Colonic mucosa (tissue), 4 donors: ENCODE measurements around the gene TMEM87A. TPM values are rescaled to one million over a fixed set of nuclear protein-coding genes. Genes with fewer than 3 reads are reported as not detected.

Experiments
- DNase-seq: peaks from one replicate; pipeline ENCODE4 v3.0.0-alpha.2; 2020
- H3K27ac ChIP-seq: fragments of 200-600 bp; one replicate; pipeline ENCODE4 v1.8.0; 2021
- H3K27me3 ChIP-seq: fragments of 200-600 bp; one replicate; pipeline ENCODE4 v1.8.0; 2021
- H3K36me3 ChIP-seq: fragments of 200-600 bp; one replicate; pipeline ENCODE4 v1.8.0; 2021
- H3K4me1 ChIP-seq: fragments of 200-600 bp; one replicate; pipeline ENCODE4 v1.8.0; 2021; ENCODE audit warnings: mild to moderate bottlenecking
- H3K4me3 ChIP-seq: fragments of 200-600 bp; one replicate; pipeline ENCODE4 v1.8.0; 2021
- H3K9ac ChIP-seq, 2 donors: one replicate each; pipeline ENCODE4 v1.7.0; 2013; ENCODE audit warnings: control low read depth in 2 of 2, low read depth in 2 of 2, low read length in 2 of 2
- H3K9me3 ChIP-seq: fragments of 200-600 bp; one replicate; pipeline ENCODE4 v1.8.0; 2021
- CTCF ChIP-seq: fragments of 200-600 bp; IDR thresholded peaks from one replicate; pipeline ENCODE4 v1.8.0; 2022; ENCODE audit warnings: antibody characterized with exemption, mild to moderate bottlenecking
- intact Hi-C: fragments of 100-400 bp; cut with DNase I; formaldehyde crosslinking; loops from one replicate; pipeline ENCODE4 v1.14.1; 2022
- total RNA-seq, 2 donors: library from RNA; stranded (reverse); fragmentation: NEBNext Ultra II Directional in 1 of 2; extraction: Animal tissue kit (Norgen Biotek cat#: 25700) in 1 of 2; gene quantifications; one replicate each; pipeline ENCODE4 v1.2.1, GENCODE V29; 2021
- donor health status: healthy.
- donor health status: DM: no; HTN: no; CAD: no.
- donor health status: DM: no; HTN: no; CAD: no.

Gene TMEM87A
- total RNA-seq, 2 donors from 2014 or later = 65.6 to 115 TPM

GRCh38 chr15:42270551-42270950, 2.7 kb downstream of the TMEM87A start:
- intact Hi-C loops = no loop called here
- Histone ChIP-seq H3K27me3 (no peaks in the 10 kb centered on the region), H3K36me3 (no peaks in the 10 kb centered on the region), H3K27ac (peak overlapping the region; percentile 98), H3K9ac (peak overlapping the region in 1 of 2 donors; percentile 70), H3K4me3 (no peak overlapping the region), H3K9me3 (no peaks in the 10 kb centered on the region), H3K4me1 (peaks cover 1% of the 10 kb centered on the region)
- no peak for DNase-seq
- TF ChIP-seq CTCF = no peak

GRCh38 chr15:42267286-42267685, 5.9 kb downstream of the TMEM87A start:
- no peak for TF ChIP-seq CTCF
- peaks cover 14% of the 10 kb centered on the region for H3K36me3 ChIP-seq
- no peak overlapping the region for H3K9ac ChIP-seq
- intact Hi-C loops = no loop called here
- no peaks in the 10 kb centered on the region for H3K9me3 ChIP-seq
- H3K27me3 ChIP-seq = no peaks in the 10 kb centered on the region
- H3K4me3 ChIP-seq = no peak overlapping the region
- no peak for DNase-seq
- no peaks in the 10 kb centered on the region for H3K4me1 ChIP-seq
- H3K27ac ChIP-seq = no peak overlapping the region

- no peak overlapping the region for H3K4me3 ChIP-seq
- H3K27me3 ChIP-seq = no peaks in the 10 kb centered on the region
- no peaks in the 10 kb centered on the region for H3K4me1 ChIP-seq
- no peak for DNase-seq
- TF ChIP-seq CTCF = no peak
- H3K27ac ChIP-seq = no peak overlapping the region
- no peak overlapping the region for H3K9ac ChIP-seq
- intact Hi-C loops = no loop called here
- no peaks in the 10 kb centered on the region for H3K9me3 ChIP-seq
- peaks cover 26% of the 10 kb centered on the region for H3K36me3 ChIP-seq
Observed at GRCh38 chr15:42264795-42265194, 8.4 kb downstream of the TMEM87A start.

GRCh38 chr15:42253300-42253699, 19.9 kb downstream of the TMEM87A start:
- Histone ChIP-seq H3K36me3 (peaks cover 19% of the 10 kb centered on the region), H3K27ac (no peak overlapping the region)

GRCh38 chr15:42240823-42241222, 32.4 kb downstream of the TMEM87A start:
- Histone ChIP-seq H3K36me3 (peaks cover 4% of the 10 kb centered on the region), H3K27me3 (no peaks in the 10 kb centered on the region), H3K9me3 (no peaks in the 10 kb centered on the region), H3K27ac (no peak overlapping the region), H3K4me1 (no peaks in the 10 kb centered on the region), H3K4me3 (no peak overlapping the region), H3K9ac (no peak overlapping the region)
- TF ChIP-seq CTCF = no peak
- intact Hi-C loops = no loop called here
- no peak for DNase-seq

More at GRCh38 chr15:42253300-42253699, 19.9 kb downstream of the TMEM87A start:
- H3K9me3 ChIP-seq = no peaks in the 10 kb centered on the region
- H3K4me3 ChIP-seq = no peak overlapping the region
- H3K27me3 ChIP-seq = no peaks in the 10 kb centered on the region
- no peaks in the 10 kb centered on the region for H3K4me1 ChIP-seq
- DNase-seq = no peak
- H3K9ac ChIP-seq = no peak overlapping the region
- intact Hi-C loops = no loop called here
- no peak for TF ChIP-seq CTCF
